HEK293T (cell line): Measurements from ENCODE around the gene RAB13.

Experiments used
- ARNT ChIP-seq: fragments of 450-650 bp; IDR thresholded peaks from 2 replicates; pipeline ENCODE4 v1.6.1; 2017; ENCODE audit warnings: mild to moderate bottlenecking
- CTBP1 ChIP-seq: fragments of 450-650 bp; IDR thresholded peaks from 2 replicates; pipeline ENCODE4 v1.6.1; 2016; ENCODE audit warnings: borderline replicate concordance
- FOXK2 ChIP-seq: fragments of 450-650 bp; IDR thresholded peaks from 2 replicates; pipeline ENCODE4 v1.6.1; 2016; ENCODE audit warnings: mild to moderate bottlenecking
- NFRKB ChIP-seq: fragments of 450-650 bp; IDR thresholded peaks from 2 replicates; pipeline ENCODE4 v1.6.1; 2016; ENCODE audit warnings: mild to moderate bottlenecking, moderate library complexity
- SP1 ChIP-seq: fragments of 450-650 bp; IDR thresholded peaks from 2 replicates; pipeline ENCODE4 v1.6.1; 2017

DNA sequence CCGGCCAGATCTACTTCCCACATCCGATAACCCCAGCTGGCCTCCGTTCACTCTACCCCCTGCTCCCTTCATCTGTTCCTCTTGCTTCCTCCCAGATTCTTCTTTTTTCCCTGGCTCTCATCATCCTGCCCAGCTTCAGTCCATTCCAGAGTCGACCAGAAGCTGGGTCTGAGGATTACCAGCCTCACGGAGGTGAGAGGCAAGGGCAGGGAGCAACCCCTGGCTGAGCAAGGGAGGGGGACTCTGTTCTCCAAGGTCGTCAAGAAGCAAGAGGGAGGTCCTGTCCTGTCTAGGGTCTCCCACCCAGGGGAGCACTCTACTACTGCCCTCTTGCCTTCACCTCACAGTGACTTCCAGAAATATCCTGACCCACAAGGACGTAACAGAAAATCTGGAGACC is 12.6 kb downstream of the RAB13 start:
- no peak for TF ChIP-seq FOXK2
- TF ChIP-seq ARNT = no peak
- no peak for TF ChIP-seq SP1
- TF ChIP-seq NFRKB = no peak
- TF ChIP-seq CTBP1 = no peak
